T-helper 1 cell treated with Interleukin-12 subunit alpha and Interleukin-12 subunit beta and Interleukin-4 antibody, amounts not matched to agents 30 μg/mL and 1 μg/mL, for 36 hours (primary cell): Measurements from ENCODE around the gene MARVELD3.
"Not testable (repeated sequence)": the region's sequence is repeated elsewhere in the genome, so short reads cannot be mapped to it uniquely, and the experiment has no call there.

Experiments used
- H3K27ac Mint-ChIP-seq: one replicate; pipeline ENCODE4 v1.8.0; 2021; ENCODE audit warnings: mild to moderate bottlenecking, mixed read lengths
- H3K27me3 Mint-ChIP-seq: one replicate; pipeline ENCODE4 v1.8.0; 2021; ENCODE audit warnings: low read depth, mixed read lengths
- H3K36me3 Mint-ChIP-seq: one replicate; pipeline ENCODE4 v1.8.0; 2021; ENCODE audit warnings: low read depth, mixed read lengths
- H3K4me1 Mint-ChIP-seq: one replicate; pipeline ENCODE4 v1.8.0; 2021; ENCODE audit warnings: low read depth, mixed read lengths
- H3K4me3 Mint-ChIP-seq: one replicate; pipeline ENCODE4 v1.8.0; 2021; ENCODE audit warnings: mild to moderate bottlenecking, moderate library complexity, mixed read lengths
- H3K9me3 Mint-ChIP-seq: one replicate; pipeline ENCODE4 v1.8.0; 2021; ENCODE audit warnings: mixed read lengths

Gene MARVELD3

GRCh38 chr16:71626018-71626857, at the start of gene MARVELD3:
Gene MARVELD3, plus strand, starts transcription at chr16:71626184. Its CDS starts 46 bp downstream, at chr16:71626230.
- Mint-ChIP-seq H3K4me3 (peak within 1 kb of the TSS; percentile 38), H3K9me3 (no peaks in the 10 kb centered on the region), H3K27me3 (peaks cover 32% of the 10 kb centered on the region), H3K4me1 (peaks cover 6% of the 10 kb centered on the region), H3K27ac (peak within 1 kb of the TSS; percentile 27), H3K36me3 (no peaks in the 10 kb centered on the region)

GRCh38 chr16:71576971-71577370, 49.0 kb upstream of the MARVELD3 start, which contains the start of gene TAT:
Gene TAT, minus strand, starts transcription at chr16:71577092. Its CDS starts 677 bp downstream, at chr16:71576415.
- no peaks in the 10 kb centered on the region for H3K4me1 Mint-ChIP-seq
- no peaks in the 10 kb centered on the region for H3K9me3 Mint-ChIP-seq
- H3K4me3 Mint-ChIP-seq = no peak within 1 kb of the TSS
- H3K27ac Mint-ChIP-seq = no peak within 1 kb of the TSS
- H3K27me3 Mint-ChIP-seq = peaks cover 8% of the 10 kb centered on the region
- no peaks in the 10 kb centered on the region for H3K36me3 Mint-ChIP-seq

GRCh38 chr16:71582553-71582848, 43.5 kb upstream of the MARVELD3 start:
- not testable (repeated sequence) for H3K9me3 Mint-ChIP-seq, H3K27ac Mint-ChIP-seq, H3K4me1 Mint-ChIP-seq, H3K36me3 Mint-ChIP-seq, H3K4me3 Mint-ChIP-seq
- H3K27me3 Mint-ChIP-seq = peaks cover 11% of the 10 kb centered on the region

- H3K27ac Mint-ChIP-seq = no peak overlapping the region
- H3K36me3 Mint-ChIP-seq = no peaks in the 10 kb centered on the region
- H3K27me3 Mint-ChIP-seq = peaks cover 9% of the 10 kb centered on the region
- H3K4me1 Mint-ChIP-seq = no peaks in the 10 kb centered on the region
- no peak overlapping the region for H3K4me3 Mint-ChIP-seq
- H3K9me3 Mint-ChIP-seq = no peaks in the 10 kb centered on the region
These were observed 41.3 kb upstream of the MARVELD3 start for GRCh38 chr16:71584543-71585317.

GRCh38 chr16:71585318-71585703, 40.7 kb upstream of the MARVELD3 start:
- H3K4me3 Mint-ChIP-seq = no peak overlapping the region
- no peak overlapping the region for H3K27ac Mint-ChIP-seq
- no peaks in the 10 kb centered on the region for H3K4me1 Mint-ChIP-seq
- peaks cover 11% of the 10 kb centered on the region for H3K27me3 Mint-ChIP-seq
- H3K36me3 Mint-ChIP-seq = no peaks in the 10 kb centered on the region
- no peaks in the 10 kb centered on the region for H3K9me3 Mint-ChIP-seq

GRCh38 chr16:71589334-71589733, 36.6 kb upstream of the MARVELD3 start:
- H3K27ac Mint-ChIP-seq, H3K36me3 Mint-ChIP-seq, H3K9me3 Mint-ChIP-seq, H3K4me3 Mint-ChIP-seq, H3K4me1 Mint-ChIP-seq: not testable (repeated sequence)
- H3K27me3 Mint-ChIP-seq = peaks cover 24% of the 10 kb centered on the region

GRCh38 chr16:71590071-71590470, 35.9 kb upstream of the MARVELD3 start:
- not testable (repeated sequence) for H3K27ac Mint-ChIP-seq, H3K36me3 Mint-ChIP-seq, H3K4me1 Mint-ChIP-seq, H3K9me3 Mint-ChIP-seq, H3K4me3 Mint-ChIP-seq
- H3K27me3 Mint-ChIP-seq = peaks cover 24% of the 10 kb centered on the region

GRCh38 chr16:71590584-71590983, 35.4 kb upstream of the MARVELD3 start:
- H3K36me3 Mint-ChIP-seq = no peaks in the 10 kb centered on the region
- no peaks in the 10 kb centered on the region for H3K4me1 Mint-ChIP-seq
- no peak overlapping the region for H3K27ac Mint-ChIP-seq
- no peaks in the 10 kb centered on the region for H3K9me3 Mint-ChIP-seq
- no peak overlapping the region for H3K4me3 Mint-ChIP-seq
- peaks cover 22% of the 10 kb centered on the region for H3K27me3 Mint-ChIP-seq

GRCh38 chr16:71591917-71592316, 34.1 kb upstream of the MARVELD3 start:
- Mint-ChIP-seq H3K4me3 (no peak overlapping the region), H3K27me3 (peaks cover 21% of the 10 kb centered on the region), H3K36me3 (no peaks in the 10 kb centered on the region)

GRCh38 chr16:71593048-71593999, 32.7 kb upstream of the MARVELD3 start:
- H3K27me3 Mint-ChIP-seq = peaks cover 29% of the 10 kb centered on the region
- no peak overlapping the region for H3K4me3 Mint-ChIP-seq
- no peaks in the 10 kb centered on the region for H3K36me3 Mint-ChIP-seq
- no peaks in the 10 kb centered on the region for H3K9me3 Mint-ChIP-seq
- no peak overlapping the region for H3K27ac Mint-ChIP-seq
- H3K4me1 Mint-ChIP-seq = no peaks in the 10 kb centered on the region

More at GRCh38 chr16:71591917-71592316, 34.1 kb upstream of the MARVELD3 start:
- no peaks in the 10 kb centered on the region for H3K9me3 Mint-ChIP-seq
- no peak overlapping the region for H3K27ac Mint-ChIP-seq
- H3K4me1 Mint-ChIP-seq = no peaks in the 10 kb centered on the region

- Mint-ChIP-seq H3K36me3 (no peaks in the 10 kb centered on the region), H3K4me1 (no peaks in the 10 kb centered on the region), H3K27me3 (peaks cover 32% of the 10 kb centered on the region), H3K4me3 (no peak overlapping the region), H3K9me3 (no peaks in the 10 kb centered on the region), H3K27ac (no peak overlapping the region)
These were observed 31.9 kb upstream of the MARVELD3 start for GRCh38 chr16:71594000-71594646.

GRCh38 chr16:71595340-71595826, 30.6 kb upstream of the MARVELD3 start:
- H3K4me3 Mint-ChIP-seq, H3K27ac Mint-ChIP-seq, H3K36me3 Mint-ChIP-seq, H3K9me3 Mint-ChIP-seq, H3K4me1 Mint-ChIP-seq: not testable (repeated sequence)
- H3K27me3 Mint-ChIP-seq = peaks cover 29% of the 10 kb centered on the region

- H3K4me1 Mint-ChIP-seq, H3K4me3 Mint-ChIP-seq, H3K36me3 Mint-ChIP-seq, H3K27ac Mint-ChIP-seq, H3K9me3 Mint-ChIP-seq: not testable (repeated sequence)
- peaks cover 20% of the 10 kb centered on the region for H3K27me3 Mint-ChIP-seq
These were observed 27.6 kb upstream of the MARVELD3 start for GRCh38 chr16:71598426-71598825.

- H3K36me3 Mint-ChIP-seq = no peaks in the 10 kb centered on the region
- H3K27me3 Mint-ChIP-seq = peaks cover 14% of the 10 kb centered on the region
- H3K4me3 Mint-ChIP-seq = no peak overlapping the region
- no peaks in the 10 kb centered on the region for H3K9me3 Mint-ChIP-seq
- H3K27ac Mint-ChIP-seq = no peak overlapping the region
- H3K4me1 Mint-ChIP-seq = no peaks in the 10 kb centered on the region
These were observed 25.2 kb upstream of the MARVELD3 start for GRCh38 chr16:71600822-71601221.
